ENCODE data around the gene SLC27A1. TPM values are rescaled to one million over a fixed set of nuclear protein-coding genes. Genes with fewer than 3 reads are reported as not detected.

SLC27A1 gene
- total and polyA plus RNA-seq, 2 donors (not counting 3 experiments of a cell fraction or from before 2014, with no cell fraction given) = 10.4 to 13.5 TPM

DNA sequence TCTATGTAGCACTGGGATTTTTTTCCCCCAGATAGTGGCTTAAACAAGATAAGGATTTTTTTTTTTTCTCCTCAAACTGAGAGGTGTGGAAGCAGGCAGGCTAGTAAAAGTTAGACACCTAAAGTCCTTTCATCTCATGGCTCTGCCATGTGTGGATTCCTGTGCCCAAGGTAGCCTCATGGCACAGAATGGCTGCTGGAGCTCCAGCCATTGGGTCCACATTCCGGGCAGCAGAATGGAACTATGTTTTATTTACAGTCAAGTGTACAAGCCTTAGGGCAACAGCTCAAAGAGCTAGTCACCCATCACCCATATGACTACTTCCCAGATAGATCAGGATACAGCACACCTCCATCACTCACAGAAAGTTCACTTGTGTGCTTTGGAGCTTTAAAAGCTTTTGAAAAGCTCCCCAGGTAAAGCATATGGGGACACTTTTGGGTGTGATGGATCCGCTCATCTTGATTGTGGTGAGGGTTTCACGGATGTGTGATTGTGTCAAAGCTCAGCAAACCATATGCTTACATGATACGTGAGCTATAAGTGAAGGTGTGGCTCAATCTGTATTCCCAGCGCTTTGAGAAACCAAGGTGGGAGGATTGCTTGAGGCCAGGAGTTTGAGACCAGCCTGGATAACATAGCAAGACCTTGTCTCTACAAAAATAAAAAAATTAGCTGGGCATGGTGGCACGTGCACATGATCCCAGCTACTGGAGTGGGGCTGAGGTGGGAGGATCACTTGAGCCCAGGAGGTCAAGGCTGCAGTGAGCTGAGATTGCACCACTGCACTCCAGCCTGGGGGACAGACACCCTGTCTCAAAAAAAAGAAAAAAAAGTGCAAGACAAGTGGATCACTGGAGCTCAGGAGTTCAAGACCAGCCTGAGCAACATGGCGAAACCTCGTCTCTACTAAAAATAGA lies 59.2 kb downstream of the SLC27A1 start:
- H3K4me3 ChIP-seq (replicated peaks in 1 of 3; ENCODE audit: insufficient read depth in 1 of 3, low read depth in 1 of 3, low read length in 3 of 3) = no peak overlapping the region
- no peaks in the 10 kb centered on the region for H3K9me3 ChIP-seq (replicated peaks; ENCODE audit: control insufficient read depth, insufficient read depth, low read length)
- DNase-seq (ENCODE audit: low read depth, low spot score) (no peak), FAIRE-seq (no peak)
- no peak overlapping the region for H3K27ac ChIP-seq (ENCODE audit: insufficient read depth, low read depth, low read length)
- H3K27me3 ChIP-seq (ENCODE audit: control insufficient read depth in 2 of 2, insufficient read depth in 2 of 2, low read length in 2 of 2) = peaks cover 2% of the 10 kb centered on the region in 2 experiments
- no peak overlapping the region for H3K4me2 ChIP-seq (ENCODE audit: insufficient read depth, low read length)
- no peak overlapping the region for H2AFZ ChIP-seq (ENCODE audit: low read depth, low read length)
- intact Hi-C loops (cut with micrococcal nuclease) (no loop called here), dilution Hi-C loops (cut with MboI; ENCODE audit: extremely low pct_ligation_motif_present, low sequenced_read_pairs) (no loop called here)
- no peaks in the 10 kb centered on the region for H3K4me1 ChIP-seq (ENCODE audit: control insufficient read depth, extremely low read depth, insufficient read depth, low read length)
- H3K79me2 ChIP-seq (ENCODE audit: control insufficient read depth, insufficient read depth, low read length) = no peaks in the 10 kb centered on the region
- TF ChIP-seq MAX (IDR thresholded peaks at IDR 0.05; ENCODE audit: insufficient read depth, insufficient read length) = no peak
- no peak for TF ChIP-seq JUN (IDR thresholded peaks at IDR 0.05; ENCODE audit: borderline replicate concordance, insufficient read depth, insufficient read length, low read depth)
- no peak for TF ChIP-seq MYC (IDR thresholded peaks at IDR 0.05; ENCODE audit: low read depth, low read length)
- TF ChIP-seq, protein P1, sequence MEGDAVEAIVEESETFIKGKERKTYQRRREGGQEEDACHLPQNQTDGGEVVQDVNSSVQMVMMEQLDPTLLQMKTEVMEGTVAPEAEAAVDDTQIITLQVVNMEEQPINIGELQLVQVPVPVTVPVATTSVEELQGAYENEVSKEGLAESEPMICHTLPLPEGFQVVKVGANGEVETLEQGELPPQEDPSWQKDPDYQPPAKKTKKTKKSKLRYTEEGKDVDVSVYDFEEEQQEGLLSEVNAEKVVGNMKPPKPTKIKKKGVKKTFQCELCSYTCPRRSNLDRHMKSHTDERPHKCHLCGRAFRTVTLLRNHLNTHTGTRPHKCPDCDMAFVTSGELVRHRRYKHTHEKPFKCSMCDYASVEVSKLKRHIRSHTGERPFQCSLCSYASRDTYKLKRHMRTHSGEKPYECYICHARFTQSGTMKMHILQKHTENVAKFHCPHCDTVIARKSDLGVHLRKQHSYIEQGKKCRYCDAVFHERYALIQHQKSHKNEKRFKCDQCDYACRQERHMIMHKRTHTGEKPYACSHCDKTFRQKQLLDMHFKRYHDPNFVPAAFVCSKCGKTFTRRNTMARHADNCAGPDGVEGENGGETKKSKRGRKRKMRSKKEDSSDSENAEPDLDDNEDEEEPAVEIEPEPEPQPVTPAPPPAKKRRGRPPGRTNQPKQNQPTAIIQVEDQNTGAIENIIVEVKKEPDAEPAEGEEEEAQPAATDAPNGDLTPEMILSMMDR (IDR thresholded peaks at IDR 0.05; ENCODE audit: extremely low read depth in 1 of 2, insufficient read depth in 1 of 2, low read depth in 1 of 2, low read length in 2 of 2) = no peak
- no peak for TF ChIP-seq POLR2AphosphoS5 (IDR thresholded peaks at IDR 0.05; ENCODE audit: insufficient read depth, low read depth, low read length)
- POLR2A ChIA-PET = interaction anchor here (0.6 to 1.5 kb wide), 3 partner anchors 18 to 363 kb away, joined by 3 to 5 read pairs (median 3); partner anchors contain the start of gene PGLS
- CTCF ChIA-PET = interaction anchor here (0.7 to 3.1 kb wide), 7 partner anchors 10 to 237 kb away, joined by 3 to 11 read pairs (median 4); no protein-coding TSS in a partner anchor
- no peaks in the 10 kb centered on the region for H4K20me1 ChIP-seq (replicated peaks; ENCODE audit: control insufficient read depth, extremely low read depth, insufficient read depth, low read length)
- no peak overlapping the region for H3K9ac ChIP-seq (replicated peaks; ENCODE audit: extremely low read depth, insufficient read depth, low read length)
- H3K9me1 ChIP-seq (replicated peaks; ENCODE audit: control insufficient read depth, extremely low read depth, insufficient read depth, low read length) = no peaks in the 10 kb centered on the region
- no peaks in the 10 kb centered on the region for H3K36me3 ChIP-seq (ENCODE audit: control insufficient read depth in 2 of 2, extremely low read depth in 1 of 2, insufficient read depth in 2 of 2, low read length in 2 of 2)
- no TSS peak for BruUV-seq (replicated peaks)

All from endothelial cell of umbilical vein (primary cell).